MG63 (cell line): ENCODE measurements around the gene SPSB1. TPM values are rescaled to one million over a fixed set of nuclear protein-coding genes. Genes with fewer than 3 reads are reported as not detected.
A peak's percentile ranks its signal among the peaks of the same experiment; 100 is the strongest.

Experiments used
- DNase-seq: peaks from one replicate; pipeline ENCODE4 v3.0.0-alpha.2; 2020
- H3K27me3 ChIP-seq: fragments of 250-450 bp; sonication (Bioruptor Pico); 2 replicates; pipeline ENCODE4 v1.5.1; 2020; ENCODE audit warnings: mild to moderate bottlenecking, moderate library complexity
- H3K36me3 ChIP-seq: fragments of 250-450 bp; sonication (Bioruptor Pico); 2 replicates; pipeline ENCODE4 v1.5.1; 2020; ENCODE audit warnings: mild to moderate bottlenecking, moderate library complexity
- H3K4me3 ChIP-seq: fragments of 250-450 bp; sonication (Bioruptor Pico); 2 replicates; pipeline ENCODE4 v1.5.1; 2020; ENCODE audit warnings: mild to moderate bottlenecking, moderate library complexity
- H3K9me3 ChIP-seq: fragments of 250-450 bp; sonication (Bioruptor Pico); 2 replicates; pipeline ENCODE4 v1.5.1; 2020; ENCODE audit warnings: mild to moderate bottlenecking, moderate library complexity
- total RNA-seq: library from RNA; depleted of rRNA; stranded (reverse); fragments of >200 nt; shearing (Covaris generic); gene quantifications from 2 replicates; pipeline ENCODE4 v1.2.3, GENCODE V29; 2014; ENCODE audit warnings: low replicate concordance

The SPSB1 gene
- total RNA-seq, 1 experiment from 2014 or later, result 11.4 TPM

DNA sequence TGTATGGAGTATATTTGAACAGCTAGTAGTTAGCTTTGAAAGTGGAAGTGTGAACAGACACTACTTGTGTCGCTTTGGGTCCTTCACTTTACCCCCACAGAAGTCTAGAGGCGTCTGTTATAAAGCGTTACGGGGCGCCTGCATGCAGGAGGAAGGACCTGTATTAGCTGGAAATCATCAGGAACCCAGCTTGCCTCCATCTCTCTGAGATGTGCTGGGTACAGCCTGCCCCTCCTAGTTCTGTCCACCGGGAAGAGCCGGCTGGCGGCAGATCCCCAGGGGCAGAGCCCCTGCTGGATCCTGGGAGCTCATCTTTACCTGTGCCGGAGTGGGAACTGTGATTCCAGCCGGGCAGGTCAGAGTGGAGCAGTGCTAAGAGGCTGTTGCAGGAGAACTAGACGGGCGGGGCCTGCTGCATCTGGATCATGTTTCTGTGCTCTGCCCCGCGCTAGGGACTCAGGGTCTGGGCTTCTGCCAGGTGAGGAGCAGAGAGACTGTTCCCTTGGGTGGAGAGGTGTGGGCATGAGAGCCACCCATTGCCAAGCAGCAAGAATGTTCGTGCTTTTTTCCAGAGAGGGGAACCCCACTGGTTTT lies 22.3 kb upstream of the SPSB1 start:
- no peaks in the 10 kb centered on the region for H3K9me3 ChIP-seq
- no peaks in the 10 kb centered on the region for H3K27me3 ChIP-seq
- H3K36me3 ChIP-seq, result peaks cover 5% of the 10 kb centered on the region
- no peak overlapping the region for H3K4me3 ChIP-seq
- DNase-seq, result no peak

DNA sequence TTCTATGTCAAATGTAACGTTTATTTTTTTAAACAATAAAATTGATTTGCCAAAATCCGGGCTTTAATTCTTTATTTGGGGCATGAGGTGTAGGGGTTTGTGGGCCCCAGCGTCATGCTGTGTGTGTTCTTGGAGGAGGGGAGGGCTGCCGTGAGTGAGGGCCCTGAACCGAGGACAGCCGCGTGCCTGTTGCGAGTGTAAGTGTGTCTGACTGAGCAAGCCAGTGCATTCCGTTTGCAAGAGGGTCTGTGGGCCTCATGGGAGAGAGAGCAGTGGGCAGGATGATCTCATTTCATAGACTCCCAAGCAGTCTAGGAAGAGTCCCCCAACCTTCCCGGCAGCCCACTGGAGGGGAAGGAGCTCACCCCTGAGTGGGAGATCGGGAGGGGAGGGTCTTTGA lies 21.4 kb upstream of the SPSB1 start:
- Histone ChIP-seq H3K9me3 (no peaks in the 10 kb centered on the region), H3K27me3 (no peaks in the 10 kb centered on the region), H3K4me3 (no peak overlapping the region), H3K36me3 (peaks cover 5% of the 10 kb centered on the region)
- no peak for DNase-seq

DNA sequence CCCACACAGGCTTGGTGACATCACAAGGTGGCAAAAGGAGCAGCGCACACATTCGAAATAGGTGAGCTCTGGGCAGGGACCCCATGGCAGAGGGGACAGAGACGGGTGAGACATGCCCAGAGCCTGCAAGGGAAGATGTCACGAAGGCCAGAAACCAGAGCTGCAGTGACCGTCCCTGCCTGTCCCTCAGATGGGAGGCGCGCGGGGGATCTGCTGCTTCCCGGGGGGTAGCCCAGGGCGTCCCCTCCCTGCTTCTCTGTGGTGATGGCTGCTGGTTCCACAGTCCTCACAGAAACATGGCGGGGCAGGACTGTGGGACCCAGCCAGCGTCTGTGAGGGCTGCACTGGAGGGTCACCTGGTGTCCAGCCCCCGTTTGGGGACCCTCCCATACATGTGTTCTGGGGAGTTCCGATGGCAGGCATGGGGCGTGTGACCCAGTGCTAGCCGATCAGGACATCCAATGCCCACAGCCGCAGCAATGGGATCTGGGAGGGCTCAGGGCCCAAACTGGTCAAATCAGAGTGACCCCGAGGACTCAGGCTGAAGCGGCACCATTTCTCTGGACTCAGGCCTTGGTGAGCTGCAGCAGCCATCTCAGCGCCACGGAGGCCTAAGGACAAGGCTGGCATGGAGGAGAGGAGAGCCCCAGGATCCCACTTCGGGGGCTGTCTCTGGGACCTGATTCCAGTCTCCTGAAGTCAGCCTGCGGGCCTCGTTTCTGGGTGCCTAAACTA lies 20.7 kb upstream of the SPSB1 start:
- Histone ChIP-seq H3K27me3 (no peaks in the 10 kb centered on the region), H3K36me3 (peaks cover 3% of the 10 kb centered on the region; the same call in 1 of the 2 replicates), H3K4me3 (no peak overlapping the region), H3K9me3 (no peaks in the 10 kb centered on the region)
- DNase-seq, result no peak

DNA sequence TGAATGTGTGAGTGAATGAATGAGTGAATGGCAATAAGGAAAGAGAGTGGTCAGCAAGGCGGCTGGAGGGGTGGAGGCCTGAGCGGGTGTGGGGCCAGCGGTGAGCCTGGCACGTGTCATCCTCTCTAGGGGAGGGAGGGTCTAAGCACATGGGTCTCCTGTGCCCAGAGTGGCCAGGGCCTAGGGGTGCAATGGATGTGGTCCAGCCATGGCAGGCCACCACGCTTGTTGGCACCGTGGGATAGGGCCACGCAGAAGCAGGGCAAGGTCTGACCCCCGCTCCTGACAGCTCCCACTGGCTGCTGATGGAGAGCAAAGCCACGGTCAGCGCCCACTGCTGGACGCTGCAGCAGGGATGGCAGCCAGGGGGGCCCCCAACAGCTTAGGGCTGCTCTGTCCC lies 19.5 kb upstream of the SPSB1 start:
- Histone ChIP-seq H3K27me3 (no peaks in the 10 kb centered on the region), H3K4me3 (no peak overlapping the region), H3K36me3 (no peaks in the 10 kb centered on the region), H3K9me3 (no peaks in the 10 kb centered on the region)
- DNase-seq, result no peak

DNA sequence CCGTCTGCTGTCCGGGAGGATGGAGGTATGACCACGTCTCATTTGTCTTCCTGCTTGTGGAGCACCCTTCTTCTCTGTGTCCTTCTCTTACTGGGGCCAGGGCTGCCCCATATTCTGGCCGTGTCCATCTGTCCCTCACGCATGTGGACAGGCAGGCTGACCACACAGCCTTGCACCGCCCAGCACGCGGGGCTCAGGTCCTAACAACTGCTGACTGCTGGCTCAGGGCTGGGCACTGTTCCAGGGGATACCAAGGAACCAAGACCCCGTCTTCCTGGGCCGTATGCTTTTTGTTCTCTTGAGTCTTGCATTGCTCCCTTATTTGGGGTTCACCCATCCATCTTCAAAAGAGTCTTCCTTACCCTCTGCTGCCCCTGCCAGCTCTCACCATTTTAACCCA lies 17.5 kb upstream of the SPSB1 start:
- DNase-seq, result no peak
- Histone ChIP-seq H3K4me3 (no peak overlapping the region), H3K27me3 (no peaks in the 10 kb centered on the region), H3K36me3 (no peaks in the 10 kb centered on the region), H3K9me3 (no peaks in the 10 kb centered on the region)

DNA sequence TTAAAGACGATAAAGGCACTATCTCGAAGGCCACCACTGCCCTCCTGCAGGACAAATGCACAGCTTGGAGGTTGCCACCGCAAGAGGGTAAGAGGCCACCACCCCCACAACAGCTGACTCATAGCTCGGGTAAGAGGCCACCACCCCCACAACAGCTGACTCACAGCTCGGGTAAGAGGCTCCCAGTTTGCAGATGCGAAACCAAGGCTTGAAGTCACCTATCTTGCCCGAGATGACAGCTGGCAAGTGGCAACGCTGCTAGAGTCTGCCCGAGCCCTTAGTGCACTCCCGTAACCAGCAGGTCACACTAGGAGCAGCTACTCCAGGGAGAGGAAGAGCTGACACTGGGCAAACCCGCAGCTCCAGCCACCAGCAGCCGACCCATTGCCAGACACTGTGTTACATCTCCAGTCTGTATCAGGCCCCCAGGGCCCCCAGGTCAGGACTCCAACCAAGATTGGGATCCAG lies 17.1 kb upstream of the SPSB1 start:
- H3K4me3 ChIP-seq, result no peak overlapping the region
- no peaks in the 10 kb centered on the region for H3K9me3 ChIP-seq
- peak; percentile 91 for DNase-seq

DNA sequence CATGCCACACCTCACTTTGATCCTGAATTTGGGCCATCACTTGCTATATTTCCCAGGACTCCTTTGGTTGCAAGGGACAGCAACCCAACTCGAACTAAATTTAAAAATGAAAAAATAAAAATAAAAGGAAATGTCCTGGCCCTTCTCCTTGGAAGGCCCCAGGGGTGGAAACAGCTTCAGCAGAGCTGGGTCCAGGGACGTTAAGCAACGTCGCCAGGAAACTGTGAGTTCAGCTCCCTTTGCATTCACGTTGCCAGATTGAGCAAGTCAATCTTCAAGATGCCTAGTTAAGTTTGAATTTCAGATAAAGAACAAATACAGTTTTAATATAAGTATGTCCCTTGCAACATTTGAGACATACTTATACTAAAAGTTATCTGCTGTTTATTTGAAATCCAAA lies 14.6 kb upstream of the SPSB1 start:
- Histone ChIP-seq H3K9me3 (no peaks in the 10 kb centered on the region), H3K27me3 (no peaks in the 10 kb centered on the region), H3K4me3 (no peak overlapping the region), H3K36me3 (no peaks in the 10 kb centered on the region)
- no peak for DNase-seq

More for the DNA sequence above, 17.1 kb upstream of the SPSB1 start:
- Histone ChIP-seq H3K36me3 (no peaks in the 10 kb centered on the region), H3K27me3 (no peaks in the 10 kb centered on the region)

DNA sequence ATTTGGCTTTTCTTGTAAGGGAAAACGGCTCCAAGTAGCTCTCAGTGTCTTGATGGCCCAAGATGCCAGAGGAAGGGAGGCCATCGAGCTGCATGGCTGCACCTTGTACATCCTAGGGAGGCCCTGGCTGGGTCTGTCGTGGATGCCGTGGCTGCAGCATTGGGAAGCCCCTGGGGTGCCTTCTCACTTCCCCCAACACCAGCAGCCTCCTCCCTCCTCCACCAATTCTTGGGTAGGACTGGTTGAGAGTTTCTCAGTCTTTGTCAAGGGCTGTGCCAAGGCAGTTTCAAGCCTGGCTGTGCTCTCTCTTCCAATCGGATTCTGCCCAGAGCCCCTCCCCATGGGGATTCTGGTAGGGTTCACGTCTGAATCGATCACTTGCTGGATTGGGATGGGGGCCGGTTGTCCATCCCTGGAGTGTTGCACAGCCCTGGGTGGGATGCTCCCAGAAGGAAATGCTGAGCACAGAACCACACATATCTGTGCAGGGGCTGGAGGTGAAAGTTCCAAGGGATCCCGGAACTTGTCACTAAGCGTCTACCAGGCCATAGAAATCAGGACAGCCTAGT lies 14.0 kb upstream of the SPSB1 start:
- Histone ChIP-seq H3K36me3 (no peaks in the 10 kb centered on the region), H3K9me3 (no peaks in the 10 kb centered on the region), H3K27me3 (no peaks in the 10 kb centered on the region), H3K4me3 (no peak overlapping the region)
- DNase-seq, result no peak

DNA sequence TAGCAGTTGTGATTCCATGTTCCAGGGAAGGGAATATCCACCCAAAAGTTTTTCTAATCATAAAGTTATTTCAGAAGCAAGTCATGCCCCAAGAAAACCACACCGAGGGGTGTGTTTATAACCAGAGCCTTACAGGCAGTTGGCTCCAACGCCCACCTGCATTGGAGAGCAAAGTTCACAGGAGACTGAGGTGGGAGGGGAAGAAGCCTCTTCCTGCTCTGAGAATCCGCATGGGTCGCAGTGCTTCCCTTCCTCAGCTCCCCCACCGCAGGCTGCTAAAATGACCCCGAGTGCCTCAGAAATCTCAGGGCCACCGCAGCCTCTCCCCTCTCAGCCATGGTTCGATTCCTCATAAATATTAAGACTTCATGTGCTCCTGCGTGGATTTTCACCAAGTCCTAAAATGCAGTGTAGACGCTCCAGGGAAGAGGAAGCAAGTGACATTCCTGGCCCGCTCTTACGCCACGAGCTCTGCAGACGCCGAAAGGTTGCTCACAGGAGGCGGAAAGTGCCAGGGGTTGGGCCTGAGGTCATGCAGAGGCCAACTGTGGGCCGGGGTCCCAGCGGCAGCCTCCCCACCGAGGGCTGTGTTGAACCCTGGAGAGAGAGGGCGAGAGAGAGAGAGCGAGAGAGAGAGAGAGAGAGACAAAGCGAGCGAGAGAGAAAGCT lies 13.4 kb upstream of the SPSB1 start:
- H3K4me3 ChIP-seq, result no peak overlapping the region
- no peaks in the 10 kb centered on the region for H3K27me3 ChIP-seq
- H3K36me3 ChIP-seq, result no peaks in the 10 kb centered on the region
- H3K9me3 ChIP-seq, result peaks cover 1% of the 10 kb centered on the region; the same call in 1 of the 2 replicates
- peak; percentile 23 for DNase-seq

DNA sequence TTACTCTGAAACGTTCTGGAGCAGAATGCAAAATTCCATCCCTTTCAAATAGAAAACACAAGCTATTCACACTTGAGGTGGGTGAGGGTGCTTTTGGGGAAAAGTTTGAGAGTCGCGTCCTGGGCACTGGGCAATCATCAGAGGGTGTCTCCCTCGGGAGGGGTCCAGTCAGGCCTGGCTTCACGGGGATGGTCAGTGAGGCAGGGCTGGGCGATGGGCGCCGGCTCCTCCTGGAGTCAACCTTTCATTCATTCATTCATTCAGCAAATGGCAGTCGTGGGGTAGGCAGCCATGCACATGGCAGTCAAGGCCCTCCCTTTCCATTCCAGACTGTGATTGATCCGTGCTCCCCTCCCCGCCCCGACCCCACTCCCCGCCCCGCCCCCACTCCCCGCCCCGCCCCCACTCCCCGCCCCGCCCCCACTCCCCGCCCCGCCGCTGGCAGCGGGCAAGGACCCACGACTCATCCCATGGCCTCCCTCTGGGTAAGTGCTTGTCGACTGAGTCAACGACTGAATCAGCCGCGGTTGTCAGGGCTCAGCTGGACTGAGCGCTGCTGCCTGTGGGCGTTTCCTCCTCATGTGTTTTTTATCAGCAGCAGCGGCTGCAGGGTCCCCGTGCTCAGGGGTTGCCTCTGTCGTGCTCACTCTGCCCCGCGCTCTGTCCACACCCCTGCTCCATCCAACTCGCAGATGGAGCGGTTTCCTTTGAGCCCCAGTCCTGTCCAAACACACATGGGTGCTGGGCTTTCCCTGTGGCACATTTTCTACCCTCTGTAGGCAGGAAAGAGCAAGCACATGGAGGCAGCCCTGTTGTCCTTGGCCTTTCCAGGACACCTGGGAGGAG lies 12.5 kb upstream of the SPSB1 start:
- H3K9me3 ChIP-seq, result peaks cover 6% of the 10 kb centered on the region; the same call in 1 of the 2 replicates
- H3K4me3 ChIP-seq, result no peak overlapping the region
- no peaks in the 10 kb centered on the region for H3K27me3 ChIP-seq
- peak; percentile 94 for DNase-seq
- no peaks in the 10 kb centered on the region for H3K36me3 ChIP-seq

DNA sequence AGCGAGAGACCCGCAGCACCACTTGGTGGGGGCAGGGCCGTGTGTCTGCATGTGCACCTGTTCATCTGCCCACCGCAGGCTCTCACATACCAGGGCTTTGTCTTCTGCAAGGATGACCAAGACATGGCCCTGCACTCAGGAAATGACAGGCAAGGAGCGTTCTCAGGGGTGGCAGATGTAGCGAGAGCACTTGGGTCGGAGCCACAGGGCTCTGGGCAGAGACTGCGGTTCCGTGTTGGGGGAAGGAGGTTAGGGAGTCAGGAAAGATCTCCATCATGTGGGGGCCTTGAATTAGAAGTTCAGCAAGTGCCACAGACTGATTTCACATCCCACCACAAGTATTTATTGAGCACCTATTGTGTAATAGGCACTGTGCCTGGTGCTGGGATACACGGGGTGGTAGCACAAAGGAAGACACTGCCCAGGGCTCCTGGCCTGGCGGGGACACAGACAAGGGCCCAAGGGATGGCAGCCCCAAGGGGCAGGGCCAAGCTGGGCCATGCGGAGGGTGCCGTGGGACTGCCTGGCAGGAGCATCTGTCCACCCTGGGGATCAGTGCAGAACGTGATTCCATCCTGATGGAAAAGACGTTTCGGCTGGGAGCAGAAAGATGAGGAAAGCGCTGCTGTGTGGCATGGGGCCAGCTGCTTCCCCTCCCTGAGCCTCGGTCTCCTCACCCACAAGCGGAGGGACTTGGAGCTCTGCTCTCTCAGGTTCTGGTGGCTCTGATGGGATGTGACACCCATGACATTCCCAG lies 11.4 kb upstream of the SPSB1 start:
- Histone ChIP-seq H3K9me3 (peaks cover 6% of the 10 kb centered on the region; the same call in 1 of the 2 replicates), H3K27me3 (no peaks in the 10 kb centered on the region), H3K36me3 (no peaks in the 10 kb centered on the region), H3K4me3 (no peak overlapping the region)
- no peak for DNase-seq

DNA sequence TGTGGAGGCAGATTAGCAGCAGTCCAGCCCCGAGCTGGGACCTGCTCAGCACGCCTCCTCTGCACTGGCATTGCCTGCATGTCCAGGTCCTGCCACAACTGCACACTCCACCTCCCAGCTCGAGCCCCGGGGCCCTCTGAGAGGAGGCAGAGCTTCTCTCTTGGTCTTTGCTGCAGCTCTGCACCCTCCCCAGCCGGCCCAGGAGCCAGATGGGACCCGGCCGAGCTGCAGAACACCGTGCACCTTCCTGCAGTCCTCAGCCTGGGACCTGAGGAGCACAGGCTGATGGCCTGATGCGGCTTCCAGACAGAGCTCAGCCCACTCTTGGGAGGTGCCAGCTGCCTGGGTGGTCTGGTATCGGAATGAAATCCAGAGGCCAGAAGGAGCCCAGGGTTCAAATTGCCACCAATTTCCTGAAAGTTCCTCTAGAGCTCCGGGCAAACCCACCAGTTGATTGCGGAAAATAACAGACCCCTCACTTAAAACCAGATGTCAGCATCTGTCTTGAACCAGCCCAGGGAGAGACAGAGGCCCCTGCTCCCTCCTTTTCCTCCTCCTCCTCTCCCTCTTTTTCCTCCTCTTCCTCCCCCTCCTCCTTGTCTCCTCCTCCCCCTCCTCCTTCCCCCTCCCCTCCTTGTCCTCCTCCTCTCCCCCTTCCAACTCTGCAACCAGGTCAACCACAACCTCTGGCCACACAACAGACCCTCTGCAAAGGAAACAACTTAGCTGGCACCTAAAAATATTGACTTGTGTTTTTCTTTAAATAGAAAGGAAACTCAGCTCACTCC lies 10.6 kb upstream of the SPSB1 start:
- H3K9me3 ChIP-seq, result peaks cover 6% of the 10 kb centered on the region; the same call in 1 of the 2 replicates
- DNase-seq, result no peak
- H3K27me3 ChIP-seq, result no peaks in the 10 kb centered on the region

DNA sequence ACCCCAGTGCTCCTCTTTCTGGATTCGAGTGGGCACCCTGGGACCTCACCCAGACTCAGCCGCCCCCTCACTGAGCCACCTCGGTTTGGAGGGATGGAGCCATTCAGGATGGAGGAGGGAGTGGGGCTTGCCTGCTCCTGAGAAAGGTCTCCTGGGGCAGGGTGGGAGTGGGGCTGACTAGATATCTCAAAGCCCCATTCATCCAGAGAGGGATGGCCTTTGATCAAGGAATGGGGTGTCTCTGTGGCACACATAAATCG lies 10.1 kb upstream of the SPSB1 start:
- H3K27me3 ChIP-seq, result no peaks in the 10 kb centered on the region
- H3K4me3 ChIP-seq, result no peak overlapping the region
- H3K36me3 ChIP-seq, result no peaks in the 10 kb centered on the region
- DNase-seq, result no peak
- H3K9me3 ChIP-seq, result peaks cover 7% of the 10 kb centered on the region

More for the DNA sequence above, 10.6 kb upstream of the SPSB1 start:
- H3K36me3 ChIP-seq, result no peaks in the 10 kb centered on the region
- no peak overlapping the region for H3K4me3 ChIP-seq

DNA sequence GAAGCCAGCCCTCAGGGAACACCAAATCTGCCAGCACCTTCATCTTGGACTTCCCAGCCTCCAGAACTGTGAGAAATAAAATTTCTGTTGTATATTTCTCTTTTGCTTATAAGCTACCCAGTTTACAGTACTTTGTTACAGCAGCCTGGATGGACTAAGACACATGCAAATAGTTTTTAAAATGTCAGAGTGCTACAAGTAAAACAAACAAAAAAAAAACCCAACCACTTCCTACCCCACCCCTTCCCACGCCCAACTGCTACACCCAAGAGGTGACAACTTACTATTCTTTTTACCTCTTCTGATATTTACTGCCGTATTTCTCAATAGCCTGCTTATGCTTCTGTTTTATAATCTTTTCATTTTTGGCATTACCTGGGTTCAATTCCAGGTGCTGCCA lies 8.6 kb upstream of the SPSB1 start:
- no peak for DNase-seq
- Histone ChIP-seq H3K36me3 (no peaks in the 10 kb centered on the region), H3K4me3 (no peak overlapping the region), H3K9me3 (peaks cover 20% of the 10 kb centered on the region), H3K27me3 (no peaks in the 10 kb centered on the region)

DNA sequence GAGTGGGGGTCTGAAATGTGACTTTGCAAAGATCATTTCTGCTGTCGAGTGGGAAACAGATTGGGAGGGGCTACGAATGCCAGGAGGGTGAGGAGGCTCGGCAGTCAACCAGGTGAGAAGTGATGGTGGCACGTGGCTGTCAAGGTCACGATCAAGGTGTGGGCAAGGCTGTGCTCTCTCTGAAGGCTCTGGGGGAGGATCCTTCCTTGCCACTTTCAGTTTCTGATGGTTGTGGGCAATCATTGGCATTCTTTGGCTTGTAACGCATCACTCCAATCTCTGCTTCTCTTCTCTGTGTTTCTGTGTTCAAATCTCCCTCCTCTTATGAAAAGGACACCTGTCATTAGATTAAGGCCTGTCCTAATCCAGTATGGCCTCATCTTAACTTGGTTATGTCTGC lies 6.1 kb upstream of the SPSB1 start:
- Histone ChIP-seq H3K9me3 (peaks cover 20% of the 10 kb centered on the region), H3K27me3 (no peaks in the 10 kb centered on the region), H3K36me3 (no peaks in the 10 kb centered on the region), H3K4me3 (no peak overlapping the region)
- no peak for DNase-seq
